Hepatocyte (in vitro differentiated cells): ENCODE data around the gene PEAK1. TPM values are rescaled to one million over a fixed set of nuclear protein-coding genes. Genes with fewer than 3 reads are reported as not detected.

Experiments used
- DNase-seq: peaks from one replicate; pipeline ENCODE4 v3.0.0-alpha.2; 2016; ENCODE audit warnings: low spot score
- H2AFZ ChIP-seq: fragments of 200-600 bp; sonication (generic); 2 replicates; pipeline ENCODE4 v1.6.0; 2016; ENCODE audit warnings: antibody characterized with exemption, mild to moderate bottlenecking
- H3K27ac ChIP-seq: fragments of 200-600 bp; sonication (generic); 2 replicates; pipeline ENCODE4 v1.5.1; 2016; ENCODE audit warnings: mild to moderate bottlenecking
- H3K27me3 ChIP-seq: fragments of 200-600 bp; sonication (generic); 2 replicates; pipeline ENCODE4 v1.6.1; 2016
- H3K36me3 ChIP-seq: fragments of 200-600 bp; sonication (generic); replicated peaks from 2 replicates; pipeline ENCODE4 v1.5.1; 2016; ENCODE audit warnings: low read depth; ENCODE audit not compliant: insufficient read depth
- H3K4me1 ChIP-seq: fragments of 200-600 bp; sonication (generic); 2 replicates; pipeline ENCODE4 v1.5.1; 2016; ENCODE audit warnings: mild to moderate bottlenecking, moderate library complexity; ENCODE audit not compliant: insufficient read depth
- H3K4me2 ChIP-seq: fragments of 200-600 bp; sonication (generic); 2 replicates; pipeline ENCODE4 v1.6.0; 2016
- H3K4me3 ChIP-seq: fragments of 200-600 bp; sonication (generic); 2 replicates; pipeline ENCODE4 v1.5.1; 2016; ENCODE audit warnings: mild to moderate bottlenecking
- H3K79me2 ChIP-seq: fragments of 200-600 bp; sonication (generic); 2 replicates; pipeline ENCODE4 v1.6.0; 2017; ENCODE audit warnings: mild to moderate bottlenecking
- H3K9me2 ChIP-seq: fragments of 200-600 bp; sonication (generic); replicated peaks from 2 replicates; pipeline ENCODE4 v1.6.0; 2017; ENCODE audit warnings: mild to moderate bottlenecking; ENCODE audit not compliant: insufficient read depth
- H3K9me3 ChIP-seq: fragments of 200-600 bp; sonication (generic); 2 replicates; pipeline ENCODE4 v1.5.1; 2016; ENCODE audit warnings: low read depth, mild to moderate bottlenecking
- H4K20me1 ChIP-seq: fragments of 200-600 bp; sonication (generic); 2 replicates; pipeline ENCODE4 v1.6.0; 2016; ENCODE audit warnings: mild to moderate bottlenecking; ENCODE audit not compliant: insufficient read depth, poor library complexity, severe bottlenecking
- EZH2 ChIP-seq: fragments of 200-600 bp; sonication (generic); IDR thresholded peaks from 2 replicates; pipeline ENCODE4 v1.6.1; 2016; ENCODE audit warnings: antibody characterized with exemption, mild to moderate bottlenecking, borderline replicate concordance
- EZH2phosphoT487 ChIP-seq: fragments of 200-600 bp; sonication (generic); IDR thresholded peaks from one replicate; pipeline ENCODE4 v1.6.1; 2018; ENCODE audit warnings: antibody characterized with exemption, mild to moderate bottlenecking, low read depth, moderate library complexity; ENCODE audit not compliant: unreplicated experiment, severe bottlenecking
- WGBS: methylation state at CpG from one replicate; pipeline ENCODE4 v1.1.6; 2016; ENCODE audit warnings: low lambda C conversion rate; ENCODE audit errors: missing lambda C conversion rate; 5-methylcytosine and 5-hydroxymethylcytosine counted together
- polyA plus RNA-seq: library from polyadenylated mRNA; unstranded; fragments of >200 nt; fragmentation: Nextera tagmentation; extraction: Ambion mirVana; gene quantifications from 2 replicates; pipeline ENCODE4 v1.2.1, GENCODE V29; 2016
- total RNA-seq: library from RNA; depleted of rRNA; stranded (reverse); fragments of >200 nt; gene quantifications from 2 replicates; pipeline ENCODE4 v1.2.3, GENCODE V29; 2014
- TF ChIP-seq, protein P1 (sequence below): fragments of 200-600 bp; sonication (generic); IDR thresholded peaks from 2 replicates; pipeline ENCODE4 v1.5.1; 2016; ENCODE audit warnings: antibody characterized with exemption, mild to moderate bottlenecking; ENCODE audit not compliant: poor library complexity

Gene PEAK1
- total and polyA plus RNA-seq, 2 experiments from 2014 or later = 8.1 to 27.1 TPM

DNA sequence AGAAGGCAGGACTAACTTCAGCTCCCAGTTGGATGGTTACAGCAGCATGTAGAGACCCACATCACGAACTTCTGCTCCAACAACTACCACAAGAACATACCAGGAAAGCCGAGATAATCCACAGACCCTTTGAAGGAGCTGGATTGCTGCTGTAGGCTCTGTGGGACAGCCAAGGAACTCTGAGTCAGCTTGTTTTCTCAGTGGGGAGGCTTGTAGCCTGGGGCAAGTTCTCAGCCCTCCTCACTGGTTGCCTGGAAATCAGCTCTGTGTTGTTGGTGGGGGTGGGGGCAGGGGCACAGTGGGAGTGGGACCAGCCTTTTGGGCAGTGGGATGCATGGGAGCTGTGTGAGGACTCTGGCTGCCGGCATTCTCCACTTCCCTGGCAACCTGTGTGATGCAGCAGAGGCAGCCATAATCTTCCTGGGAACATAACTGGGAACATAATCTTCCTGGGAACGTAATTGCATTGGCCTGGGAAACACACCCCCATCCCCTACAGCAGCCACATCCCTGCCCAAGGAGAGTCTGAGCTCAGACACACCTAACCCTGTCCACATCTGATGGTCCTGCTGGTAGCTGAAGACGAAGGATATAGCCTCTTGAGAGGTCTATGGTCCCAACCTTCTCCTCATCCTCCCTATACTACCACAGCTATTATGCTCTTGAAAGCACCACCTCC lies 153.1 kb downstream of the PEAK1 start:
- no peak overlapping the region for H2AFZ ChIP-seq

DNA sequence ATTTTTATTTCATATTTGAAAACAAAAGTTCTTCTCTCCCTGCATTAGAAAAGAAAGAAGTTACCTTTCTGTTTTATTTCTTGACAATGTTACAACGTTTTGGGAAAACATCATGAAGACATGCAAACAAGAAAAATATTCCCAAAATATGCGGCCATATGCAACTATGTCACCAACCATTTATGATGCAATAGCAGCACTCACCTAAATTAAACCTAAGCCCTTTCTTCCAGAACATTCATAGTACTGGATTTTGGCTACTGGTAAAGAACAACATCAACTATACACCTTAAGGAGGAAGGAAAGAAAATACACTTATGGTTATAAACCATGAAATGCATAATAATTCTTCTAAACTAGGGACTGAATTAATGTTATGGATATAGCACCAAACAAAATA lies 164.5 kb downstream of the PEAK1 start:
- peaks cover 9% of the 10 kb centered on the region for H3K4me1 ChIP-seq
- H3K4me2 ChIP-seq = no peak overlapping the region
- no peaks in the 10 kb centered on the region for H3K9me3 ChIP-seq
- no peaks in the 10 kb centered on the region for H3K27me3 ChIP-seq
- H4K20me1 ChIP-seq = no peaks in the 10 kb centered on the region
- H3K4me3 ChIP-seq = no peak overlapping the region
- H3K27ac ChIP-seq = no peak overlapping the region
- no peaks in the 10 kb centered on the region for H3K79me2 ChIP-seq
- DNase-seq = no peak
- WGBS = 94% methylated on average over 2 of the region's 2 CpGs
- H3K9me2 ChIP-seq = peaks cover 6% of the 10 kb centered on the region
- H3K36me3 ChIP-seq = no peaks in the 10 kb centered on the region
- no peak overlapping the region for H2AFZ ChIP-seq
- TF ChIP-seq EZH2phosphoT487 = no peak

More for the DNA sequence above, 153.1 kb downstream of the PEAK1 start:
- Histone ChIP-seq H4K20me1 (no peaks in the 10 kb centered on the region), H3K36me3 (no peaks in the 10 kb centered on the region), H3K4me2 (no peak overlapping the region), H3K27me3 (no peaks in the 10 kb centered on the region), H3K4me1 (no peaks in the 10 kb centered on the region), H3K79me2 (no peaks in the 10 kb centered on the region), H3K4me3 (no peak overlapping the region), H3K9me2 (no peaks in the 10 kb centered on the region), H3K27ac (no peak overlapping the region), H3K9me3 (no peaks in the 10 kb centered on the region)
- 73% methylated on average over 5 of the region's 5 CpGs for WGBS
- DNase-seq = no peak
- TF ChIP-seq, protein P1, sequence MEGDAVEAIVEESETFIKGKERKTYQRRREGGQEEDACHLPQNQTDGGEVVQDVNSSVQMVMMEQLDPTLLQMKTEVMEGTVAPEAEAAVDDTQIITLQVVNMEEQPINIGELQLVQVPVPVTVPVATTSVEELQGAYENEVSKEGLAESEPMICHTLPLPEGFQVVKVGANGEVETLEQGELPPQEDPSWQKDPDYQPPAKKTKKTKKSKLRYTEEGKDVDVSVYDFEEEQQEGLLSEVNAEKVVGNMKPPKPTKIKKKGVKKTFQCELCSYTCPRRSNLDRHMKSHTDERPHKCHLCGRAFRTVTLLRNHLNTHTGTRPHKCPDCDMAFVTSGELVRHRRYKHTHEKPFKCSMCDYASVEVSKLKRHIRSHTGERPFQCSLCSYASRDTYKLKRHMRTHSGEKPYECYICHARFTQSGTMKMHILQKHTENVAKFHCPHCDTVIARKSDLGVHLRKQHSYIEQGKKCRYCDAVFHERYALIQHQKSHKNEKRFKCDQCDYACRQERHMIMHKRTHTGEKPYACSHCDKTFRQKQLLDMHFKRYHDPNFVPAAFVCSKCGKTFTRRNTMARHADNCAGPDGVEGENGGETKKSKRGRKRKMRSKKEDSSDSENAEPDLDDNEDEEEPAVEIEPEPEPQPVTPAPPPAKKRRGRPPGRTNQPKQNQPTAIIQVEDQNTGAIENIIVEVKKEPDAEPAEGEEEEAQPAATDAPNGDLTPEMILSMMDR = no peak
- TF ChIP-seq EZH2phosphoT487 (no peak), EZH2 (no peak)

DNA sequence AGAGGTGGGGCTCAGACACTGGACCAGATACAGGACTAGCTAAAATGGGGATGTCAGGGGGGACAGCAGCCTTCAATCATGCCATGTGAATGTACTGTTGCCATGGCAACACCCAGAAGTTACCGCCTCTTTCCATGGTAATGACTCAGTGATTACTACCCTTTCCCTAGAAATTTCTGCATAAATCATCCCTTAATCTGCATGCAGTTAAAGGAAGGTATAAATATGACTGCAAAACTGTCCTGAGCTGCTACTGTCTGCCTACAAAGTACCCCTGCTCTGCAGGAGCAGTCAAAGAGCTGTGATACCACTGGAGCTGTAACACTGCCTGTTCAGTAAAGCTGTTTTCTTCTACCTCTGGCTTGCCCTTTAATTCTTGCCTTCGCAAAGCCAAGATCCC lies 168.2 kb downstream of the PEAK1 start:
- H3K9me2 ChIP-seq = peaks cover 6% of the 10 kb centered on the region
- H3K79me2 ChIP-seq = no peaks in the 10 kb centered on the region
- no peaks in the 10 kb centered on the region for H3K36me3 ChIP-seq
- 98% methylated on average over 2 of the region's 2 CpGs for WGBS
- no peak overlapping the region for H3K4me3 ChIP-seq
- DNase-seq = no peak
- no peak overlapping the region for H2AFZ ChIP-seq
- H3K27ac ChIP-seq = no peak overlapping the region
- TF ChIP-seq EZH2phosphoT487 (no peak), EZH2 (no peak)
- TF ChIP-seq, protein P1 = no peak
- H4K20me1 ChIP-seq = no peaks in the 10 kb centered on the region
- H3K9me3 ChIP-seq = no peaks in the 10 kb centered on the region
- no peak overlapping the region for H3K4me2 ChIP-seq
- no peaks in the 10 kb centered on the region for H3K27me3 ChIP-seq
- H3K4me1 ChIP-seq = no peaks in the 10 kb centered on the region

DNA sequence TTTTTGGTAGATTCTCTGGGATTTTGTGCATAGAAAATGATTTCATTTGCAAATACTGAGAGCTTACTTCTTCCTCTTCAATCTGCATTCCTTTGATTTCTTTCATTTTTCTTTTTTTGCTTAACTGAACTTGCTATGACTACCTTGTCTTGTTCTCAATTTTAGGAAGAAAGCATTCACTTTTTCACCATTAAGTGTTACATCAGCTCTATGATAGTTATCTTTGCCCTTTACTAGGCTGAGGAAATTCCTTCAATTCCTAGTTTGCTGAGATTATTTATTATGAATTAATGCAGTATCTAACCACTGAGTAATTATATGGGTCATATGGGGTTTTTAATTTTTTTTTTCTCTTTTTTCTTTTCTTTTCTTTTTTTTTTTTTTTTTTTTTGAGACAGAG lies 172.8 kb downstream of the PEAK1 start:
- H3K27me3 ChIP-seq = no peaks in the 10 kb centered on the region

More for the DNA sequence above, 172.8 kb downstream of the PEAK1 start:
- Histone ChIP-seq H3K9me2 (no peaks in the 10 kb centered on the region), H3K9me3 (no peaks in the 10 kb centered on the region), H3K79me2 (no peaks in the 10 kb centered on the region), H3K4me2 (no peak overlapping the region), H3K4me1 (no peaks in the 10 kb centered on the region), H3K36me3 (no peaks in the 10 kb centered on the region), H3K4me3 (no peak overlapping the region), H4K20me1 (no peaks in the 10 kb centered on the region), H3K27ac (no peak overlapping the region), H2AFZ (no peak overlapping the region)
- no peak for TF ChIP-seq EZH2
- TF ChIP-seq, protein P1 = no peak
- no peak for TF ChIP-seq EZH2phosphoT487
- DNase-seq = no peak
